SK-N-SH treated with all-trans-retinoic acid at 6 μM for 48 hours (cell line): ENCODE results near the gene SMIM27.

ENCODE experiments used
- CREB5 ChIP-seq: fragments of 250-450 bp; sonication (Bioruptor Pico); IDR thresholded peaks from 2 replicates; pipeline ENCODE4 v1.5.1; 2020; ENCODE audit warnings: low read depth, mild to moderate bottlenecking, moderate library complexity
- ISL1 ChIP-seq: fragments of 250-450 bp; sonication (Bioruptor Pico); IDR thresholded peaks from 2 replicates; pipeline ENCODE4 v2.1.2; 2022; ENCODE audit warnings: mild to moderate bottlenecking, moderate library complexity
- OSR1 ChIP-seq: fragments of 250-450 bp; sonication (Bioruptor Pico); IDR thresholded peaks from 2 replicates; pipeline ENCODE4 v1.8.0; 2022; ENCODE audit warnings: moderate library complexity, mild to moderate bottlenecking, inconsistent platforms
- PATZ1 ChIP-seq: fragments of 250-450 bp; sonication (Bioruptor Pico); IDR thresholded peaks from 2 replicates; pipeline ENCODE4 v1.8.0; 2020; ENCODE audit warnings: mild to moderate bottlenecking, moderate library complexity, borderline replicate concordance
- TSHZ2 ChIP-seq: fragments of 250-450 bp; sonication (Bioruptor Pico); IDR thresholded peaks from 2 replicates; pipeline ENCODE4 v1.5.0; 2020; ENCODE audit warnings: mild to moderate bottlenecking, moderate library complexity
- ZFP30 ChIP-seq: fragments of 450-650 bp; formaldehyde crosslinking; IDR thresholded peaks from 2 replicates; pipeline ENCODE4 v1.5.0; 2022; ENCODE audit warnings: mild to moderate bottlenecking, moderate library complexity

GRCh38 chr9:32573821-32574220, 21.7 kb downstream of the SMIM27 start:
- TF ChIP-seq ZFP30 (CRISPR knock-in tag) (no peak), CREB5 (CRISPR knock-in tag) (no peak), TSHZ2 (CRISPR knock-in tag) (no peak), PATZ1 (no peak), ISL1 (no peak), OSR1 (CRISPR knock-in tag) (no peak)
